H1 (cell line): Measurements from ENCODE around the gene SHLD2. TPM values are rescaled to one million over a fixed set of nuclear protein-coding genes. Genes with fewer than 3 reads are reported as not detected.
"Not testable (repeated sequence)": the region's sequence is repeated elsewhere in the genome, so short reads cannot be mapped to it uniquely, and the experiment has no call there.

Source experiments
- CTCF ChIA-PET: fragments of 300-600 bp; sonication (Branson Sonifier 250); formaldehyde crosslinking; loops from one replicate; lab custom pipeline; 2021; ENCODE audit not compliant: partially characterized antibody; lab: Charles Lee
- POLR2A ChIA-PET: fragments of 300-600 bp; sonication (Branson Sonifier 250); formaldehyde crosslinking; loops from one replicate; lab custom pipeline; 2021; ENCODE audit warnings: inconsistent platforms; ENCODE audit not compliant: partially characterized antibody; lab: Charles Lee
- DNase-seq, 2 experiments: peaks; one replicate each; pipeline versions ENCODE4 v3.0.0 to v3.0.0-alpha.2; 2010 to 2022; ENCODE audit warnings: low spot score in 2 of 2, low read depth in 1 of 2, mixed read lengths in 1 of 2
- FAIRE-seq: peaks from 2 replicates; lab custom pipeline; 2011; peaks lifted over from hg19 to GRCh38; lab: Jason Lieb, UNC
- H2AFZ ChIP-seq: 2 replicates; pipeline ENCODE4 v1.8.1; 2012; ENCODE audit warnings: low read length, inconsistent platforms
- H2AK5ac ChIP-seq: 2 replicates; pipeline ENCODE4 v1.6.1; 2013; ENCODE audit warnings: low read depth, low read length
- H2BK120ac ChIP-seq: replicated peaks from 2 replicates; pipeline ENCODE3; 2013; ENCODE audit warnings: low read depth, low read length, inconsistent platforms
- H2BK12ac ChIP-seq: 2 replicates; pipeline ENCODE4 v1.6.1; 2013; ENCODE audit warnings: low read depth, low read length
- H2BK15ac ChIP-seq: 2 replicates; pipeline ENCODE4 v1.6.1; 2013; ENCODE audit warnings: low read length
- H2BK20ac ChIP-seq: 2 replicates; pipeline ENCODE4 v1.6.1; 2013; ENCODE audit warnings: low read length
- H2BK5ac ChIP-seq: 2 replicates; pipeline ENCODE4 v1.6.1; 2013; ENCODE audit warnings: low read depth, low read length
- H3K14ac ChIP-seq: 2 replicates; pipeline ENCODE4 v1.6.1; 2013; ENCODE audit warnings: inconsistent platforms; ENCODE audit not compliant: insufficient read length
- H3K18ac ChIP-seq: 2 replicates; pipeline ENCODE4 v1.6.1; 2013; ENCODE audit warnings: low read length; ENCODE audit errors: extremely low read depth
- H3K23ac ChIP-seq: 2 replicates; pipeline ENCODE4 v1.6.1; 2013; ENCODE audit warnings: inconsistent platforms; ENCODE audit not compliant: insufficient read length
- H3K23me2 ChIP-seq: 2 replicates; pipeline ENCODE4 v1.6.1; 2013; ENCODE audit warnings: low read depth, low read length
- H3K27ac ChIP-seq: 2 replicates; pipeline ENCODE4 v1.6.1; 2011; ENCODE audit warnings: low read depth, low read length, inconsistent platforms
- H3K27me3 ChIP-seq, 4 experiments: replicated peaks in 1 of 4; 1 replicate in 1 of 4; 2 replicates in 3 of 4; pipeline versions ENCODE4 v1.6.1 to v1.8.1; 2011 to 2013; ENCODE audit warnings: low read length in 3 of 4, mild to moderate bottlenecking in 3 of 4, inconsistent platforms in 2 of 4, mixed read lengths in 2 of 4, moderate library complexity in 1 of 4; ENCODE audit not compliant: control insufficient read depth in 3 of 4, insufficient read depth in 3 of 4; ENCODE audit errors: extremely low read depth in 1 of 4
- H3K36me3 ChIP-seq, 4 experiments: 2 replicates each; pipeline versions ENCODE4 v1.6.1 to v1.8.1; 2011 to 2013; ENCODE audit warnings: mild to moderate bottlenecking in 4 of 4, low read length in 3 of 4, moderate library complexity in 2 of 4, control low read depth in 1 of 4, inconsistent platforms in 1 of 4; ENCODE audit not compliant: insufficient read depth in 4 of 4, control insufficient read depth in 2 of 4
- H3K4ac ChIP-seq: replicated peaks from 2 replicates; pipeline ENCODE3; 2013; ENCODE audit warnings: low read length, low read depth, mixed read lengths, inconsistent platforms; ENCODE audit not compliant: insufficient read length
- H3K4me1 ChIP-seq, 4 experiments: replicated peaks in 1 of 4; 1 replicate in 1 of 4; 2 replicates in 3 of 4; pipeline versions ENCODE4 v1.6.1 to v1.8.1; 2011 to 2013; ENCODE audit warnings: low read length in 3 of 4, inconsistent platforms in 2 of 4, mixed read lengths in 1 of 4; ENCODE audit not compliant: insufficient read depth in 4 of 4, control insufficient read depth in 3 of 4
- H3K4me2 ChIP-seq, 2 experiments: 2 replicates each; pipeline versions ENCODE4 v1.6.1 to v1.8.1; 2011 to 2013; ENCODE audit warnings: low read depth in 2 of 2, low read length in 2 of 2, control low read depth in 1 of 2, inconsistent platforms in 1 of 2, mild to moderate bottlenecking in 1 of 2; ENCODE audit not compliant: insufficient read depth in 1 of 2
- H3K4me3 ChIP-seq, 4 experiments: fragments of 200-600, 300-600 bp in 1 of 4; sonication (generic), shearing (Covaris generic), sonication (Bioruptor Twin) in 1 of 4; 2 replicates each; pipeline versions ENCODE4 v1.5.1 to v1.8.1; 2011 to 2016; ENCODE audit warnings: low read length in 4 of 4, low read depth in 3 of 4, control low read depth in 2 of 4, inconsistent platforms in 2 of 4, mild to moderate bottlenecking in 2 of 4, mixed read lengths in 1 of 4, moderate library complexity in 1 of 4; ENCODE audit not compliant: insufficient read depth in 2 of 4; ENCODE audit errors: extremely low read depth in 1 of 4
- H3K56ac ChIP-seq: replicated peaks from 2 replicates; pipeline ENCODE3; 2013; ENCODE audit warnings: low read depth, mild to moderate bottlenecking, mixed read lengths, low read length, inconsistent platforms; ENCODE audit not compliant: insufficient read length
- H3K79me1 ChIP-seq: 2 replicates; pipeline ENCODE4 v1.6.1; 2013; ENCODE audit warnings: low read depth, low read length, control low read depth
- H3K79me2 ChIP-seq, 2 experiments: 2 replicates each; pipeline versions ENCODE4 v1.6.1 to v1.8.1; 2012 to 2013; ENCODE audit warnings: low read length in 2 of 2, mild to moderate bottlenecking in 2 of 2, inconsistent platforms in 1 of 2; ENCODE audit not compliant: insufficient read depth in 2 of 2, control insufficient read depth in 1 of 2
- H3K9ac ChIP-seq, 4 experiments: replicated peaks in 1 of 4; 1 replicate in 1 of 4; 2 replicates in 3 of 4; pipeline versions ENCODE4 v1.6.1 to v1.8.1; 2011 to 2013; ENCODE audit warnings: low read depth in 3 of 4, low read length in 3 of 4, control low read depth in 2 of 4, mild to moderate bottlenecking in 2 of 4, moderate library complexity in 2 of 4, inconsistent platforms in 1 of 4; ENCODE audit errors: extremely low read depth in 1 of 4
- H3K9me3 ChIP-seq, 2 experiments: 2 replicates each; pipeline versions ENCODE4 v1.6.1 to v1.8.1; 2012 to 2013; ENCODE audit warnings: mild to moderate bottlenecking in 2 of 2, moderate library complexity in 2 of 2, control low read depth in 1 of 2, inconsistent platforms in 1 of 2, low read depth in 1 of 2, low read length in 1 of 2, mixed read lengths in 1 of 2; ENCODE audit not compliant: insufficient read depth in 2 of 2
- H4K20me1 ChIP-seq, 2 experiments: replicated peaks in 1 of 2; 2 replicates each; pipeline versions ENCODE3 to v1.8.1; 2011 to 2013; ENCODE audit warnings: inconsistent platforms in 2 of 2, low read length in 2 of 2, mild to moderate bottlenecking in 1 of 2; ENCODE audit not compliant: insufficient read depth in 2 of 2, control insufficient read depth in 1 of 2
- H4K5ac ChIP-seq: 2 replicates; pipeline ENCODE4 v1.6.1; 2013; ENCODE audit warnings: low read length, low read depth, mixed read lengths, inconsistent platforms; ENCODE audit not compliant: insufficient read length
- H4K8ac ChIP-seq: 2 replicates; pipeline ENCODE4 v1.8.0; 2013; ENCODE audit warnings: mild to moderate bottlenecking, moderate library complexity, low read length, inconsistent platforms; ENCODE audit not compliant: insufficient read depth; ENCODE audit errors: extremely low read depth
- H4K91ac ChIP-seq: replicated peaks from 2 replicates; pipeline ENCODE3; 2013; ENCODE audit warnings: low read length, mixed read lengths, inconsistent platforms; ENCODE audit not compliant: insufficient read length
- WGBS, 2 experiments: shearing (Covaris generic) in 1 of 2; methylation state at CpG; one replicate each; pipeline versions ENCODE4 v1.1.6 to v1.1.7; 2013 to 2015; ENCODE audit warnings: low lambda C conversion rate in 2 of 2, mixed read lengths in 2 of 2, inconsistent platforms in 1 of 2, low coverage in 1 of 2, missing lambda C conversion rate in 1 of 2; ENCODE audit not compliant: insufficient replicate concordance in 2 of 2, insufficient coverage in 1 of 2, insufficient read length in 1 of 2; ENCODE audit errors: extremely low coverage in 1 of 2, missing lambda C conversion rate in 1 of 2; 5-methylcytosine and 5-hydroxymethylcytosine counted together
- polyA plus RNA-seq, 7 experiments: library from polyadenylated mRNA; depleted of rRNA in 3 of 7; stranded (reverse) in 5 of 7; unstranded in 2 of 7; fragments of >200 nt in 5 of 7; fragments of 200-250 nt in 2 of 7; gene quantifications; 1 replicate in 5 of 7; 2 replicates in 1 of 7; 4 replicates in 1 of 7; pipeline versions ENCODE4 v1.2.1 to v1.2.3, GENCODE V29; 2011 to 2013; ENCODE audit warnings: missing spikeins in 2 of 7, mixed read lengths in 2 of 7
- total RNA-seq: library from RNA; stranded (reverse); fragmentation: NEBNext Ultra II Directional; extraction: Animal tissue kit (Norgen Biotek cat#: 25700); gene quantifications from 2 replicates; pipeline ENCODE4 v1.2.1, GENCODE V29; 2021

SHLD2 gene
- total and polyA plus RNA-seq, 2 of the 8 experiments (the other 6 are each of a cell fraction or from before 2014, with no cell fraction given): 7.9 to 32.4 TPM

DNA sequence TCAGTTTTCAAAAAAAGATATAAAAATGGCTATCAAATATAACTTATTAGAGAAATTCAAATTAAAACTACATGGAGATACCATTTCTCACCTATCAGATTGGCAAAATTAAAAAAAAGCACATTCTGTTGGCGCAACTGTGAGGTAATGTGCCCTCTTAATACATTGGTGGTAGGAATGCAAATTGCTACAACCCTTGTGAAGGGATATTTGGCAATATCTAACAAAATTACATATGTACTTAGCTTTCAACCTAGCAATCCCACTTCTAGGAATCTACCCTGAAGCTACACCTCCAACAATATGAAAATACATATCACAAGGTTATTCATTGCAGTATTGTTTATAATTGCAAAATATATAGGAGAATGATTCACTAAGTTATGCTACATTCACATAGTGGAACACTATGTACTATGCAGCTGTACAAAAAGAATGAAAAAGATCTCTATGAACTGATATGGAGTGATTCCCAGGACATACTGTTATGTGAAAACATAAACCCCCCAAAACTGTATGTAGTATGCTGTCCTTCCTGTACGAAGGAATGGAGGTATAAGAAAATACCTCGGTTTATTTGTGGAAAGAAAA, 67.8 kb downstream of the SHLD2 start:
- H3K23me2 ChIP-seq, H3K27ac ChIP-seq, H3K27me3 ChIP-seq, H4K5ac ChIP-seq, H4K8ac ChIP-seq, H2AK5ac ChIP-seq, H2BK20ac ChIP-seq, H3K4ac ChIP-seq, FAIRE-seq, H3K23ac ChIP-seq, H3K18ac ChIP-seq, H2BK12ac ChIP-seq, H3K4me2 ChIP-seq, POLR2A ChIA-PET, H2BK120ac ChIP-seq, H3K9ac ChIP-seq, H3K79me2 ChIP-seq, H2AFZ ChIP-seq, H3K36me3 ChIP-seq, H3K4me1 ChIP-seq, H3K79me1 ChIP-seq, H3K4me3 ChIP-seq, H4K20me1 ChIP-seq, H3K14ac ChIP-seq, H3K56ac ChIP-seq, H3K9me3 ChIP-seq, H2BK15ac ChIP-seq, H4K91ac ChIP-seq, H2BK5ac ChIP-seq, CTCF ChIA-PET, DNase-seq: not testable (repeated sequence)
- 95% methylated on average over 3 of the region's 3 CpGs; no CpG with 5 or more reads in 1 of the 2 experiments for WGBS, 2 experiments

DNA sequence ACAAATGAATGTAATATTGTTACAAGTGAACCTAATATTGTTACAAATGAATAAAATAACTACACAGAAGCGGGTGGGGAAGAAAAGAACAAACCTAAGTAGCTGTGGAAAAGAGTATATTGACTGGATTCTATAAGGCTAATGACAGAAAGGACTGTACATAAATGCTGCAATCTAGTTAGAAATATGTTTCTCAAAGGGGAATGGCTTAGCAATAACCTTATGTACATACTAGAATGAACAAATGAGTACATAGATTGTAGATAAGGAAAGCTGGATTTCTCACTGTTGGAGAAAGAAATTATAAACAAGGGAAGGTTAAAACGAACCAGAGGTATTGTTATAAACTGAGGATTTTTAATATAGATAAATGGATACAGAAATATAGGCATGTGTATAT, 68.4 kb downstream of the SHLD2 start:
- CTCF ChIA-PET, H2BK5ac ChIP-seq, H3K79me1 ChIP-seq, H3K14ac ChIP-seq, H4K91ac ChIP-seq, H2AFZ ChIP-seq, H4K8ac ChIP-seq, H4K5ac ChIP-seq, H3K9me3 ChIP-seq, H2BK20ac ChIP-seq, H2BK12ac ChIP-seq, H3K4me2 ChIP-seq, H3K27ac ChIP-seq, H2AK5ac ChIP-seq, H3K27me3 ChIP-seq, H3K4ac ChIP-seq, FAIRE-seq, H3K36me3 ChIP-seq, H3K9ac ChIP-seq, H2BK15ac ChIP-seq, H4K20me1 ChIP-seq, H3K56ac ChIP-seq, H3K18ac ChIP-seq, H3K23me2 ChIP-seq, H3K23ac ChIP-seq, DNase-seq, H3K79me2 ChIP-seq, H3K4me1 ChIP-seq, H2BK120ac ChIP-seq, POLR2A ChIA-PET, H3K4me3 ChIP-seq: not testable (repeated sequence)
- 93% methylated on average over 1 of the region's 2 CpGs; no CpG with 5 or more reads in 1 of the 2 experiments for WGBS, 2 experiments
